K562 (cell line): Measurements from ENCODE around the gene PRPF8. TPM values are rescaled to one million over a fixed set of nuclear protein-coding genes. Genes with fewer than 3 reads are reported as not detected.
A peak's percentile ranks its signal among the peaks of the same experiment; 100 is the strongest.

ENCODE experiments used
- ARID1B ChIP-seq: fragments of 450-650 bp; IDR thresholded peaks from 2 replicates; pipeline ENCODE4 v1.6.1; 2016; ENCODE audit warnings: antibody characterized with exemption, mild to moderate bottlenecking, inconsistent platforms
- ARID4B ChIP-seq: sonication (generic); formaldehyde crosslinking; IDR thresholded peaks from 2 replicates; pipeline ENCODE4 v1.8.0; 2022; ENCODE audit warnings: mild to moderate bottlenecking, missing genetic modification reagents
- C11orf30 ChIP-seq: fragments of 450-650 bp; IDR thresholded peaks from 2 replicates; pipeline ENCODE4 v1.6.1; 2016; ENCODE audit warnings: low read depth, mild to moderate bottlenecking
- DDX20 ChIP-seq: fragments of 450-650 bp; IDR thresholded peaks from 2 replicates; pipeline ENCODE4 v1.6.1; 2016; ENCODE audit warnings: missing genetic modification characterization, low read depth, mild to moderate bottlenecking, missing compliant biosample characterization, moderate library complexity
- EP300 ChIP-seq: IDR thresholded peaks from 2 replicates; pipeline ENCODE4 v1.6.1; 2012; ENCODE audit warnings: low read length, improper control_type of control experiment
- FIP1L1 ChIP-seq: fragments of 200-400 bp; formaldehyde crosslinking; IDR thresholded peaks from 2 replicates; pipeline ENCODE4 v1.6.1; 2018; ENCODE audit warnings: mild to moderate bottlenecking, low read depth, low read length; ENCODE audit not compliant: poor library complexity, severe bottlenecking
- GTF2E2 ChIP-seq: fragments of 200-800 bp; sonication (Bioruptor generic); IDR thresholded peaks from 2 replicates; pipeline ENCODE4 v1.6.1; 2016; ENCODE audit warnings: missing genetic modification characterization, missing compliant biosample characterization
- GTF2F1 ChIP-seq: IDR thresholded peaks from 2 replicates; pipeline ENCODE4 v1.6.1; 2011; ENCODE audit warnings: low read depth, low read length, improper control_type of control experiment
- KLF1 ChIP-seq: fragments of 450-650 bp; IDR thresholded peaks from 2 replicates; pipeline ENCODE4 v1.6.1; 2016; ENCODE audit warnings: missing genetic modification characterization, missing compliant biosample characterization
- KLF16 ChIP-seq: IDR thresholded peaks from 2 replicates; pipeline ENCODE4 v1.6.1; 2016; ENCODE audit warnings: antibody characterized with exemption
- MECOM ChIP-seq: fragments of 250-450 bp; sonication (Bioruptor Pico); IDR thresholded peaks from 2 replicates; pipeline ENCODE4 v1.8.0; 2022; ENCODE audit warnings: inconsistent platforms
- MLLT1 ChIP-seq, 2 experiments: fragments of 450-650 bp; IDR thresholded peaks; 2 replicates each; pipeline ENCODE4 v1.6.1; 2016
- MTA2 ChIP-seq: fragments of 450-650 bp; IDR thresholded peaks from 2 replicates; pipeline ENCODE4 v1.6.1; 2016; ENCODE audit warnings: low read depth
- NR2F6 ChIP-seq: fragments of 450-650 bp; formaldehyde crosslinking; IDR thresholded peaks from 2 replicates; pipeline ENCODE4 v1.4.0; 2020; ENCODE audit warnings: mild to moderate bottlenecking
- RCOR1 ChIP-seq, 2 experiments: IDR thresholded peaks; 2 replicates each; pipeline ENCODE4 v1.6.1; 2012; ENCODE audit warnings: low read depth in 2 of 2, low read length in 2 of 2, borderline replicate concordance in 1 of 2, improper control_type of control experiment in 1 of 2
- TAF15 ChIP-seq: fragments of 200-400 bp; formaldehyde crosslinking; IDR thresholded peaks from 2 replicates; pipeline ENCODE4 v1.6.1; 2017; ENCODE audit warnings: mild to moderate bottlenecking, low read depth, low read length, moderate library complexity
- TAF9B ChIP-seq: fragments of 450-650 bp; IDR thresholded peaks from 2 replicates; pipeline ENCODE4 v1.6.1; 2018; ENCODE audit warnings: mild to moderate bottlenecking; ENCODE audit not compliant: partially characterized antibody
- TAL1 ChIP-seq: fragments of 450-650 bp; IDR thresholded peaks from 2 replicates; pipeline ENCODE4 v1.6.1; 2016; ENCODE audit warnings: mild to moderate bottlenecking
- ZBTB26 ChIP-seq: fragments of 450-650 bp; formaldehyde crosslinking; IDR thresholded peaks from 2 replicates; pipeline ENCODE4 v1.4.0; 2022; ENCODE audit warnings: missing genetic modification characterization
- ZBTB33 ChIP-seq: sonication (generic); formaldehyde crosslinking; IDR thresholded peaks from 2 replicates; pipeline ENCODE4 v1.8.1; 2023; ENCODE audit warnings: mild to moderate bottlenecking, missing genetic modification reagents
- ZKSCAN1 ChIP-seq: fragments of 150-350 bp; IDR thresholded peaks from 2 replicates; pipeline ENCODE4 v1.6.1; 2016; ENCODE audit warnings: low read depth, low read length
- ZNF589 ChIP-seq: fragments of 200-800 bp; sonication (Bioruptor generic); IDR thresholded peaks from 2 replicates; pipeline ENCODE4 v1.6.1; 2016; ENCODE audit warnings: low read depth, missing genetic modification characterization, missing compliant biosample characterization
- polyA plus RNA-seq, 8 experiments: library from polyadenylated mRNA; depleted of rRNA in 4 of 8; stranded (reverse) in 5 of 8; unstranded in 3 of 8; fragments of >200 nt; fragmentation: Nextera tagmentation in 2 of 8; fragmentation: Illumina TruSeq in 1 of 8; extraction: Ambion mirVana in 2 of 8; extraction: Trizol in 1 of 8; gene quantifications; 2 replicates each; pipeline versions ENCODE4 v1.2.1 to v1.2.3, GENCODE V29; 2011 to 2014; ENCODE audit warnings: inconsistent platforms in 1 of 8, missing spikeins in 1 of 8
- total RNA-seq, 7 experiments: library from RNA; depleted of rRNA in 6 of 7; stranded (reverse); fragments of >200 nt in 6 of 7; fragmentation: Illumina TruSeq in 2 of 7; extraction: Trizol in 2 of 7; gene quantifications; 2 replicates each; pipeline versions ENCODE4 v1.2.1 to v1.2.3, GENCODE V29; 2011 to 2021; ENCODE audit warnings: low replicate concordance in 1 of 7

Gene PRPF8
- total and polyA plus RNA-seq, 9 of the 15 experiments (the other 6 are each of a cell fraction or from before 2014, with no cell fraction given): 64.3 to 294 (median 85.9) TPM

GRCh38 chr17:1705004-1705403 is 20.3 kb upstream of the PRPF8 start (continued):
- TF ChIP-seq TAF15 (no peak), GTF2E2 (tag) (no peak), ARID4B (CRISPR knock-in tag) (0 out of 2 replicates have a peak, but pooled peaks have one; percentile 23), ZBTB26 (no peak), KLF1 (no peak), DDX20 (tag) (no peak), NR2F6 (no peak), TAL1 (peak; percentile 66), MTA2 (peak; percentile 57; the same call in 1 of the 2 replicates), ZKSCAN1 (peak; percentile 56; the same call in 1 of the 2 replicates), KLF16 (peak; percentile 67), ARID1B (peak; percentile 81), MECOM (peak; percentile 92), TAF9B (peak; percentile 27), C11orf30 (no peak), MLLT1 (IDR thresholded peaks at IDR 0.05) (peak in 1 of 2 experiments; percentile 13; a peak in 1 of 4 replicates), GTF2F1 (no peak), ZBTB33 (CRISPR knock-in tag) (no peak), RCOR1 (IDR thresholded peaks at IDR 0.05; ENCODE audit: borderline replicate concordance in 1 of 2, low read depth in 2 of 2, low read length in 2 of 2) (peak in 1 of 2 experiments; percentile 64; a peak in 3 of 4 replicates), EP300 (peak; percentile 38; the same call in 1 of the 2 replicates), FIP1L1 (no peak), ZNF589 (peak; percentile 36; the same call in 1 of the 2 replicates)
